GM19351 (cell line): Measurements from ENCODE around the gene ZNF619.
A peak's percentile ranks its signal among the peaks of the same experiment; 100 is the strongest.

Experiments
- ATAC-seq: cut with Tn5 transposase; IDR thresholded peaks from one replicate; pipeline ENCODE4 v1.9.1; 2021; ENCODE audit warnings: mild to moderate bottlenecking, moderate library complexity; ENCODE audit not compliant: unreplicated experiment

The ZNF619 gene

GRCh38 chr3:40524568-40525285, 47.8 kb downstream of the ZNF619 start, which contains the start of gene ZNF621:
ZNF621 (plus strand) TSS chr3:40524960; CDS start chr3:40525841, 881 bp downstream.
- ATAC-seq = peak; percentile 98

- no peak for ATAC-seq
Measured at GRCh38 chr3:40528426-40528825, 51.5 kb downstream of the ZNF619 start.

GRCh38 chr3:40532252-40532651, 55.3 kb downstream of the ZNF619 start:
- ATAC-seq = no peak

- no peak for ATAC-seq
Measured at GRCh38 chr3:40534283-40534682, 57.4 kb downstream of the ZNF619 start.
